Suppressor macrophage treated with lipopolysaccharide for 4 hours (primary cell): ENCODE data around the gene TMSB4X.

ENCODE experiments used
- DNase-seq: peaks from one replicate; pipeline ENCODE4 v3.0.0-alpha.2; 2020

Gene TMSB4X

GRCh38 chrX:12976819-12977732 lies 2.2 kb downstream of the TMSB4X start:
- DNase-seq: peak; percentile 33

- DNase-seq: no peak
These were observed 2.9 kb downstream of the TMSB4X start for GRCh38 chrX:12977761-12978204.

GRCh38 chrX:12978205-12979025 lies 3.5 kb downstream of the TMSB4X start:
- peak; percentile 81 for DNase-seq

GRCh38 chrX:12979026-12979607 lies 4.2 kb downstream of the TMSB4X start:
- no peak for DNase-seq

GRCh38 chrX:12979616-12980015 lies 4.7 kb downstream of the TMSB4X start:
- DNase-seq: no peak

GRCh38 chrX:12980039-12980438 lies 5.1 kb downstream of the TMSB4X start:
- DNase-seq: peak; percentile 20

GRCh38 chrX:12981880-12982279 lies 7.0 kb downstream of the TMSB4X start:
- peak; percentile 23 for DNase-seq

GRCh38 chrX:12984603-12985319 lies 9.9 kb downstream of the TMSB4X start:
- DNase-seq: peak; percentile 51

GRCh38 chrX:12985331-12985730 lies 10.4 kb downstream of the TMSB4X start:
- no peak for DNase-seq

GRCh38 chrX:12986164-12986779 lies 11.4 kb downstream of the TMSB4X start:
- no peak for DNase-seq

- no peak for DNase-seq
These were observed 12.0 kb downstream of the TMSB4X start for GRCh38 chrX:12986886-12987285.

- DNase-seq: no peak
These were observed 12.4 kb downstream of the TMSB4X start for GRCh38 chrX:12987340-12987739.

GRCh38 chrX:12987900-12988594 lies 13.1 kb downstream of the TMSB4X start:
- DNase-seq: no peak

GRCh38 chrX:12988797-12989196 lies 13.9 kb downstream of the TMSB4X start:
- DNase-seq: no peak

GRCh38 chrX:12989461-12989860 lies 14.6 kb downstream of the TMSB4X start:
- peak; percentile 30 for DNase-seq

GRCh38 chrX:12991575-12991974 lies 16.7 kb downstream of the TMSB4X start:
- DNase-seq: no peak

- DNase-seq: no peak
These were observed 17.7 kb downstream of the TMSB4X start for GRCh38 chrX:12992544-12993118.

- no peak for DNase-seq
These were observed 18.9 kb downstream of the TMSB4X start for GRCh38 chrX:12993826-12994225.

GRCh38 chrX:12994321-12994720 lies 19.4 kb downstream of the TMSB4X start:
- DNase-seq: no peak

GRCh38 chrX:12996934-12997435 lies 22.1 kb downstream of the TMSB4X start:
- DNase-seq: no peak
